Stimulated activated CD4-positive, alpha-beta T cell treated with anti-CD3 and anti-CD28 coated beads, Interleukin-2, amount 100 ng/mL, for 48 hours (primary cell): Measurements from ENCODE around the gene C4A.
"Not testable (repeated sequence)": the region's sequence is repeated elsewhere in the genome, so short reads cannot be mapped to it uniquely, and the experiment has no call there.

Source experiments
- DNase-seq, 2 donors: peaks; one replicate each; pipeline ENCODE4 v3.0.0-alpha.2; 2020

C4A gene

GRCh38 chr6:31961616-31962015, 20.2 kb upstream of the C4A start:
- DNase-seq: no peak

GRCh38 chr6:31963921-31964320, 17.9 kb upstream of the C4A start:
- DNase-seq: no peak

GRCh38 chr6:31965700-31966099, 16.2 kb upstream of the C4A start:
- DNase-seq: no peak

DNA sequence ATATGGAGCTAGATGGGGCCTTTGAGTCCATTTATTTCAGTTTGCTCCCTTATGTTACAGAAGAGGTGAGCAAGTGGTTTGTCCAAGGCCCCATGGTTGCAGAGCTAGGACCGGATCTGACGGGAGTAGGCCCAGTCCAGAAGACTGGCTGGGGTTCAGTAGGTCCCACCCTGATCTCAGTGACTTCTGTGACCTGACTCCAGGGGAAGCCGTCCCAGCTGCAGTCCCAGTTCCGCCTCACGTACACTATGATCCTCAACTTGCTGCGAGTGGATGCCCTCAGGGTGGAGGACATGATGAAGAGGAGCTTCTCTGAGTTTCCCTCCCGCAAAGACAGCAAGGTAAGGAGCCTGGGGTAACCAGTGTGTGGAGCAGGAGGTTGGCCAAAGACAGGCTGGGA, 15.4 kb upstream of the C4A start:
- DNase-seq: no peak

DNA sequence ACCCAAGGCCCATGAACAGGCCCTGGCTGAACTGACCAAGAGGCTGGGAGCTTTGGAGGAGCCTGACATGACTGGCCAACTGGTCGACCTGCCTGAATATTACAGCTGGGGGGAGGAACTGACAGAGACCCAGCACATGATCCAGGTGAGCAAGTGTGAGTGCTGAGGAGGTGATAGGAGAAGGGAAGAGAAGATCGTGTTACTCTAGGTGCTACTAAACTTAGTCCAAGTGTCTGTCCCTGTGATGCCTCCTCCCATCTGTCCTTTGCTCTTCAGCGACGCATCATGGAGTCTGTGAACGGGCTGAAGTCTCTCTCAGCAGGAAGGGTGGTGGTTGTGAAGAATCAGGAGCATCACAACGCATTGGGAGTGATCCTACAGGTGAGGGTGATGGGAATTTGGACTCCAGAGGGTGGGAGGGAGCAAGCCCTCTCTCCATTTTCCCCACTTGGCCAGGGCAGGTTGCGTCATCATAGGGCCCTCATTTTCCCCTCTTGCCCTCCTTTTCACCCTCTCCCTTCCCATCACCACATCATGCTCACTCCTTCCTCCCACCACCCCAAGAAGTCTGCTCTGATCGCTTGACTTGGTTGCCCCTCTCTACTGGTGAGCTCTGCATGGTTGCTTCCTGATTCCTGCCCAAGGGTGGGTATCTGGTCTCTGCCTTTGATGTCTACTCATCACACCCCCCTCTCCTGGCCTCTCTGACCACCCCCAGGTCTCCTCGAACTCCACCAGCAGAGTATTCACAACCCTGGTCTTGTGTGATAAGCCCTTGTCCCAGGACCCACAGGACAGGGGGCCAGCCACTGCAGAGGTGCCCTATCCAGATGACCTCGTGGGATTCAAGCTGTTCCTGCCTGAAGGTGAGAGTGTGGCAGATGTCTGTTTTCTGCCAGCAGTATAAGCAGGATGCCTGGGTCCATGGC, 14.6 kb upstream of the C4A start:
- DNase-seq: no peak

- no peak for DNase-seq
Observed at GRCh38 chr6:31967926-31968320, 13.9 kb upstream of the C4A start.

- no peak for DNase-seq
Observed at GRCh38 chr6:31968326-31968725, 13.5 kb upstream of the C4A start.

DNA sequence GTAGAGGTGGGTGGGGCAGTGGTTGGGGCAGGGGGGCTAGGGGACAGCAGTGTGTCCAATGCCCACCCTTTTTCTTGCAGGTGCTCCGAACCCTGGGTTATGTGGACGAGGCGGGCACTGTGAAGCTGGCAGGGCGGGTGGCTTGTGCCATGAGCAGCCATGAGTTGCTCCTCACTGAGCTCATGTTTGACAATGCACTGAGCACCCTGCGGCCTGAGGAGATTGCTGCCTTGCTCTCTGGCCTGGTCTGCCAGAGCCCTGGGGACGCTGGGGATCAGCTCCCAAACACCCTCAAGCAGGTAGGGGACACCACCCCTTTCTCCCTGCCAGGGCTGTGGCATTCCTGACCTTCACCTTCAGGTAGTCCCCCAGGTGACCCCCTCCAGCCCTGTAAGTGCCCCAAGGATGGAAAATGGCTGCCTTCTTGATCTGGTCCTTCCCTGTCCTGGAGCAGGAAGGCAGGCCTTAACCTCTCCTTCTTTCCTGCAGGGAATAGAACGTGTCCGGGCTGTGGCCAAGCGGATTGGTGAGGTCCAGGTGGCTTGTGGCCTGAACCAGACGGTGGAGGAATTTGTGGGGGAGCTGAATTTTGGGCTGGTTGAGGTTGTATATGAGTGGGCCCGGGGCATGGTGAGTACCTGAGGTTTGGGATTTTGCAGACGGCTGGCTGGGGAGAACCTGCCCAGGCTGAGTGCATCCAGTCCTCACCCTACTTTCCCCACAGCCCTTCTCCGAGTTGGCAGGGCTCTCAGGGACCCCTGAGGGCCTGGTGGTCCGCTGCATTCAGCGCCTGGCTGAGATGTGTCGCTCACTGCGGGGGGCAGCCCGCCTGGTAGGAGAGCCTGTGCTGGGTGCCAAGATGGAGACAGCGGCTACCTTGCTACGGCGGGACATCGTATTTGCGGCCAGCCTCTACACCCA, 12.8 kb upstream of the C4A start:
- DNase-seq: no peak

DNA sequence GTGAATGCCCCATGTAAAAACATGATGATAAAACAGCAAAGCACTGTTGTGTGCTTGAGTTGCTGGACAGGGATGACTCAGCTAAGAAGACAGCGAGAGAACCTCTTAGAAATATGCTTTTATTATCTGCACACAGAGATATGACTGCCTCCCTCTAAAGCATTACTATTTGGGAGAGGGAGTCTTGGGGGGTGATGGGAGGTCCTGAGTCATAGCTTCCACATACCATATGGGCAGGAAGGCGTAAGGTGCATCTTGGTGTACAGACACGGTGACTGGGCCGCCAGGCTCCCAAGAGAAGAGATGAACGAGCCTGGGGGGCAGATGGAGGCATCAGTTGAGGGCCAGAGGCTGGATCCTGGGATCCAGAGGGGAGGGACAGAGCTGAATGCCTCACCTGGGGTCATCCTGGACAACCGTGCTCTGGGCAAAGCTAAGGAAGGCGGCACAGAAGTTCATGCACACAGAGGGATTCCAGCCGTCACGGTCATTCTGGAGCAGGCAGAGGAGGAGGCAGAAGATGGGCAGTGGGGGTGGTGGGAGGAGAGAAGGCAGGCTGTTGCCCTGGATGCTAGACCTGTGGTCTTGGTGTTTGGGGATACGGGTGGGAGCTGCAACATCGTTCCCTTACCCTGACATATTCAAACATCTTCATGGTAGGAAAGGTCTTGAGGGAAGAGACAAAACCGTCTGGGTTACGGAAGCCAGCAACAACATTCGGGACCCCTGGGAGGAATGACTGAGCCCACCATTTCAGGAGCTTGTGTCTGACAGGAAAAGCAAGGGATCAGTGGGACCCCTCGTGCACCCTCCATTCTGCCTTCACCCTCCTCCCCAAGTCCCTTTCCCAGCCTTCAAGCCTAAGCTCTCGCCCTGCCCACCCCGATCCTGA, 11.9 kb upstream of the C4A start:
- no peak for DNase-seq

DNA sequence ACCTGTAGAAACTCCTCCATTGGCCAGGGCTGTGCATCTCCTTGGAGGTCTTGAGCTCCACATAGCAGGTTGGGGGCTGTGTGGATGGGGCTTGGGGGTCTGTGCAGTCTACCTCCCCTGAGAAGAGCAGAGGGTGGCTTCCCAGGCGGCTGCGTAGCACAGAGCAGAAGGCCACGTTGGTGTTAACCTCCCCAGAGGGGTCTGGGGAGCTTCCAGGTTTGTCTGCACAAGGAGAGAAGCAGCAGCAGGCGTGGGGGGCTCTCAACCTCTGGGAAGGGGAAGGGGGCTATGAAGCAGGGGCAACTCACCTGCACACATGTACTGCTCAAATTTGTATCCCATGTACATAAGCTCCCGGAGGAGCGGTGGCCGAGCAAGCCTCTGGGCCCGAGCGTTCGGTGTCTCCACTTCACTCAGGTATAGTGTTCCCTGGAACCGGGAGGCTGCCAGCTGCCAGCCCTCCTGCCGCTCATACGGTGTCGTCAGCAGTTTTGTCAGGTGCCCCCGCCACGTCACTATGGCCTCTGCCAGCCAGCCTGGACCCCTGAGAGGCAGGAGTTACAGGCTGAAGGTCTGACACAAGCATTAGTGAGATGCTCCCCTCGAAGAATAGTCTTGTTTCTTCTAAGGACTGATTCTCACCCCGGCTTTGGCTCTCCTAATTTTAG, 11.1 kb upstream of the C4A start:
- no peak for DNase-seq

DNA sequence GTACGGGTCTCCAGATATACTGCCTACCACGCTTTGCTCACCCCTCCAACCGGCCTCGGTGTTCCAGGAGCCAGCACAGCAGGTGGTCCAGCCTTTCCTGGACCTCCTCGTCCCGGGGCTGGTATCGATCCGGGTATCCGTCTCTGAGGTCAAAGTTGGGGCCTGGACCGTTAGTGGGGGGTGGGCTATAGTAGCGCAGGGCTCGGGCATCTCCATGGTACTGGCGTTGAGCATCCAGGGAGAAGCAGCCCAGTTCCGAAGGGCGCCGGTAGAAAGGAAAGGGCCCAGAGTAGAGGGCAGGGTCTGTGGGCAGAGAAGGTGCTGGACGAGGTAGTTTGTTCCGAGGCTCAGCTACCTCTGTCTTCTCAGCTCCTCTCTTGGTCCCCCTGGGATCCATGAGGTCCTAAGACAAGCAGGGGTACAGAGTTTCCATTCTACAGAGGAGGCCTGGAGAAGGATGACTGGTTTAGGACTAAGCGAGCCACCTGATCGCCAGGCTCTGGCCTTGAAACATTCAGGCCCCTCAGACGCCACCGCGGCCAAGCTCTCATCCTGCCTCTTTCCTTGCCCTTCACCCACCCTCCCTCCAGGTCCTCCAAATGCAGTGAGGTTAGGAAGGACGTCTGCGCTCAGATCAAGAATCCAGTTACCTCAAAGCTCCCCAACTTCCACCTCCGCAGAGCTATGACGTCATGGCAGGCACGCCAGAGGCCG, 10.4 kb upstream of the C4A start:
- no peak for DNase-seq

DNA sequence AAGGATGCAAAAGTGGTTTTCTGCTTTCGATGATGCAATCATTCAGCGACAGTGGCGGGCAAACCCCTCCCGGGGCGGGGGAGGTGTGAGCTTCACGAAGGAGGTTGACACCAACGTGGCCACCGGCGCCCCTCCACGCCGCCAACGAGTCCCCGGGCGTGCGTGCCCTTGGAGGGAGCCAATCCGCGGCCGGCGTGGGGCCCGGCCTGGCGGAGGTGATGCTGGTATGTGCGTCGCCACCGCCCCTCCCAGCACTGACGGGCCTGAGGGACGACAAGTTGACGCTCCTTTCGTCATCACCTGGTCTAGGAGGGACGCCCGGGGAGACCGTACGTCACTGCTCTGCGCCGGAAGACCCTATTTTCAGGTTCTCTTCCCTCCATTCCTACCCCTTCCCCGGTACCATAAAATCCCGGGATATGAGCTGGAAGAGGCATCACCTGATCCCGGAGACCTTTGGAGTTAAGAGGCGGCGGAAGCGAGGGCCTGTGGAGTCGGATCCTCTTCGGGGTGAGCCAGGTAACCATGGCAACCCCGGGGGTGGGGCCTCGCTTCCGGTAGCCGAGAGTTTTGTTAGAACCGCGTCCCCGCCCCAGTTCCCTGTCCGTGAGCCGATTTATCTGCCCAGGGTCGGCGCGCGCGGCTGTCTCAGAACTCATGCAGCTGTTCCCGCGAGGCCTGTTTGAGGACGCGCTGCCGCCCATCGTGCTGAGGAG, 9.7 kb upstream of the C4A start, which contains the start of gene DXO:
TSS of gene DXO (minus strand) at position 146 of the 716 bp plus-strand sequence. CDS start 463 bp downstream, outside the sequence.
- peak; percentile 94 to 96 for DNase-seq

GRCh38 chr6:31972709-31973350, 9.0 kb upstream of the C4A start:
- no peak for DNase-seq

DNA sequence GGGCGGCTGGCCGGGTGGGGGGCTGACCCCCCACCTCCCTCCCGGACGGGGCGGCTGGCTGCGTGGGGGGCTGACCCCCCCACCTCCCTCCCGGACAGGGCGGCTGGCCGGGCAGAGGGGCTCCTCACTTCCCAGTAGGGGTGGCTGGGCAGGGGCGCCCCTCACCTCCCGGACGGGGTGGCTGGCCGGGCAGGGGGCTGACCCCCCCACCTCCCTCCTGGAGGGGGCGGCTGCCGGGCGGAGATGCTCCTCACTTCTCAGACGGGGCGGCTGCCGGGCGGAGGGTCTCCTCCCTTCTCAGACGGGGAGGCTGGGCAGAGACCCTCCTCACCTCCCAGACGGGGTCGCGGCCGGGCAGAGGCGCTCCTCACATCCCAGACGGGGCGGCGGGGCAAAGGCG, 5.8 kb upstream of the C4A start:
- not testable (repeated sequence) for DNase-seq

DNA sequence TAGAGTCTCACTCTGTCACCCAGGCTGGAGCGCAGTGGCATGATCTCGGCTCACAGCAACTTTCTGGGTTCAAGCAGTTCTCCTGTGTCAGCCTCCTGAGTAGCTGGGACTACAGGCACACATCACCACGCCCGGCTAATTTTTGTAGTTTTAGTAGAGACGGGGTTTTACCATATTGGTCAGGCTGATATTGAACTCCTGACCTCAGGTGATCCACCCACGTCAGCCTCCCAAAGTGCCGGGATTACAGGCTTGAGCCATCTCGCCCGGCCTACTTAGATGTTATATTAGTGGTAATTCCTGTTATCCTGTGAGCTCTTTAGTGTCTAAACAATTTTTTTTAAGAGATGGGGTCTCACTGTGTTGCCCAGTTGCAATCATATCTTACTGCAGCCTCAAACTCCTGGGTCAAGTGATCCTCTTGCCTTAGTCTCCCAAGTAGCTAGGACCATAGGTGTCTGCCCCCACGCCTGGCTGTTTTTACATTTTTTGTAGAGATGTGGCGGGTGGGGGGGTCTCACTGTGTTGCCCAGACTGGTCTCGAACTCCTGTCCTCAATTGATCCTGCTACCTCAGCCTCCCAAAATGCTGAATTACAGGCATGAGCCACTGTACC, 3.9 kb upstream of the C4A start:
- DNase-seq: no peak

GRCh38 chr6:31978831-31979230, 3.0 kb upstream of the C4A start:
- no peak for DNase-seq

GRCh38 chr6:31979238-31979898, 2.5 kb upstream of the C4A start:
- no peak for DNase-seq

GRCh38 chr6:31980195-31980876, 1.5 kb upstream of the C4A start:
- not testable (repeated sequence) for DNase-seq
